Measurements from ENCODE around the gene SLC12A4. TPM values are rescaled to one million over a fixed set of nuclear protein-coding genes. Genes with fewer than 3 reads are reported as not detected.
A peak's percentile ranks its signal among the peaks of the same experiment; 100 is the strongest.
"Not testable (repeated sequence)": the region's sequence is repeated elsewhere in the genome, so short reads cannot be mapped to it uniquely, and the experiment has no call there.

Gene SLC12A4
- total RNA-seq, 1 donor from 2014 or later = 44.2 TPM

- Mint-ChIP-seq H3K9me3 (ENCODE audit: unreplicated experiment) (no peaks in the 10 kb centered on the region), H3K4me3 (ENCODE audit: unreplicated experiment) (no peak overlapping the region), H3K36me3 (ENCODE audit: low read depth, unreplicated experiment) (no peaks in the 10 kb centered on the region), H3K27ac (ENCODE audit: unreplicated experiment) (no peak overlapping the region), H3K27me3 (ENCODE audit: unreplicated experiment) (peaks cover 8% of the 10 kb centered on the region), H3K4me1 (ENCODE audit: unreplicated experiment) (peaks cover 22% of the 10 kb centered on the region)
- TF ChIP-seq CTCF (IDR thresholded peaks at IDR 0.05; ENCODE audit: unreplicated experiment) = no peak
- no peak for DNase-seq (ENCODE audit: low spot score)
These were observed 28.2 kb upstream of the SLC12A4 start for GRCh38 chr16:67996666-67997065.

- H3K36me3 Mint-ChIP-seq (ENCODE audit: low read depth, unreplicated experiment) = no peaks in the 10 kb centered on the region
- no peak for TF ChIP-seq CTCF (IDR thresholded peaks at IDR 0.05; ENCODE audit: unreplicated experiment)
- peaks cover 8% of the 10 kb centered on the region for H3K27me3 Mint-ChIP-seq (ENCODE audit: unreplicated experiment)
- H3K27ac Mint-ChIP-seq (ENCODE audit: unreplicated experiment) = no peak overlapping the region
- no peak overlapping the region for H3K4me3 Mint-ChIP-seq (ENCODE audit: unreplicated experiment)
- H3K4me1 Mint-ChIP-seq (ENCODE audit: unreplicated experiment) = peaks cover 18% of the 10 kb centered on the region
- no peak for DNase-seq (ENCODE audit: low spot score)
- no peaks in the 10 kb centered on the region for H3K9me3 Mint-ChIP-seq (ENCODE audit: unreplicated experiment)
These were observed 27.0 kb upstream of the SLC12A4 start for GRCh38 chr16:67995423-67995822.

GRCh38 chr16:67994040-67994408 lies 25.6 kb upstream of the SLC12A4 start:
- not testable (repeated sequence) for H3K4me1 Mint-ChIP-seq (ENCODE audit: unreplicated experiment); H3K27ac Mint-ChIP-seq (ENCODE audit: unreplicated experiment); H3K36me3 Mint-ChIP-seq (ENCODE audit: low read depth, unreplicated experiment); H3K9me3 Mint-ChIP-seq (ENCODE audit: unreplicated experiment); DNase-seq (ENCODE audit: low spot score)
- peak overlapping the region; percentile 62 for H3K4me3 Mint-ChIP-seq (ENCODE audit: unreplicated experiment)
- H3K27me3 Mint-ChIP-seq (ENCODE audit: unreplicated experiment) = peaks cover 13% of the 10 kb centered on the region

GRCh38 chr16:67993207-67994039 lies 25.0 kb upstream of the SLC12A4 start:
- Mint-ChIP-seq H3K4me1 (ENCODE audit: unreplicated experiment) (peaks cover 3% of the 10 kb centered on the region), H3K27me3 (ENCODE audit: unreplicated experiment) (peaks cover 10% of the 10 kb centered on the region), H3K36me3 (ENCODE audit: low read depth, unreplicated experiment) (no peaks in the 10 kb centered on the region), H3K9me3 (ENCODE audit: unreplicated experiment) (no peaks in the 10 kb centered on the region), H3K27ac (ENCODE audit: unreplicated experiment) (no peak overlapping the region), H3K4me3 (ENCODE audit: unreplicated experiment) (peak overlapping the region; percentile 62)
- DNase-seq (ENCODE audit: low spot score) = peak; percentile 78
- peak; percentile 97 for TF ChIP-seq CTCF (IDR thresholded peaks at IDR 0.05; ENCODE audit: unreplicated experiment)

GRCh38 chr16:67992661-67993206 lies 24.3 kb upstream of the SLC12A4 start:
- H3K4me3 Mint-ChIP-seq (ENCODE audit: unreplicated experiment) = no peak overlapping the region
- peaks cover 11% of the 10 kb centered on the region for H3K27me3 Mint-ChIP-seq (ENCODE audit: unreplicated experiment)
- no peak for DNase-seq (ENCODE audit: low spot score)
- peaks cover 8% of the 10 kb centered on the region for H3K4me1 Mint-ChIP-seq (ENCODE audit: unreplicated experiment)
- H3K36me3 Mint-ChIP-seq (ENCODE audit: low read depth, unreplicated experiment) = peaks cover 4% of the 10 kb centered on the region
- TF ChIP-seq CTCF (IDR thresholded peaks at IDR 0.05; ENCODE audit: unreplicated experiment) = no peak
- no peak overlapping the region for H3K27ac Mint-ChIP-seq (ENCODE audit: unreplicated experiment)
- no peaks in the 10 kb centered on the region for H3K9me3 Mint-ChIP-seq (ENCODE audit: unreplicated experiment)
